HepG2 (cell line): ENCODE data around the gene MYORG. TPM values are rescaled to one million over a fixed set of nuclear protein-coding genes. Genes with fewer than 3 reads are reported as not detected.

Experiments used
- E2F2 ChIP-seq: sonication (generic); formaldehyde crosslinking; IDR thresholded peaks from 2 replicates; pipeline ENCODE4 v1.4.0; 2020; ENCODE audit warnings: missing genetic modification reagents, borderline replicate concordance
- ESRRA ChIP-seq: sonication (generic); formaldehyde crosslinking; IDR thresholded peaks from 2 replicates; pipeline ENCODE4 v1.5.1; 2020; ENCODE audit warnings: mild to moderate bottlenecking, low read depth, missing genetic modification reagents
- FOXA3 ChIP-seq: IDR thresholded peaks from 2 replicates; pipeline ENCODE4 v1.6.1; 2016; ENCODE audit warnings: missing genetic modification reagents, missing compliant biosample characterization
- FOXM1 ChIP-seq: sonication (generic); formaldehyde crosslinking; IDR thresholded peaks from 2 replicates; pipeline ENCODE4 v1.5.0; 2020; ENCODE audit warnings: missing genetic modification reagents
- GABPB1 ChIP-seq: IDR thresholded peaks from 2 replicates; pipeline ENCODE4 v1.6.1; 2016; ENCODE audit warnings: mild to moderate bottlenecking, missing genetic modification reagents, moderate library complexity, missing compliant biosample characterization
- HES4 ChIP-seq: sonication (generic); formaldehyde crosslinking; IDR thresholded peaks from 2 replicates; pipeline ENCODE4 v1.9.0; 2021; ENCODE audit warnings: mild to moderate bottlenecking, missing genetic modification reagents, borderline replicate concordance
- MTF2 ChIP-seq: sonication (generic); formaldehyde crosslinking; IDR thresholded peaks from 2 replicates; pipeline ENCODE4 v1.5.0; 2020; ENCODE audit warnings: missing genetic modification reagents, borderline replicate concordance
- NR0B2 ChIP-seq: sonication (generic); formaldehyde crosslinking; IDR thresholded peaks from 2 replicates; pipeline ENCODE4 v1.4.0; 2020; ENCODE audit warnings: mild to moderate bottlenecking, missing genetic modification reagents
- SNAPC5 ChIP-seq: sonication (generic); formaldehyde crosslinking; IDR thresholded peaks from 2 replicates; pipeline ENCODE4 v1.8.1; 2023; ENCODE audit warnings: mild to moderate bottlenecking, missing genetic modification reagents, borderline replicate concordance
- SRF ChIP-seq: IDR thresholded peaks from 2 replicates; pipeline ENCODE4 v1.6.1; 2011; ENCODE audit warnings: mild to moderate bottlenecking, low read depth, low read length, moderate library complexity
- TBP ChIP-seq: sonication (generic); formaldehyde crosslinking; IDR thresholded peaks from 2 replicates; pipeline ENCODE4 v1.5.0; 2020; ENCODE audit warnings: missing genetic modification reagents
- ZHX1 ChIP-seq: sonication (generic); formaldehyde crosslinking; IDR thresholded peaks from 2 replicates; pipeline ENCODE4 v1.8.1; 2022; ENCODE audit warnings: low read depth, mild to moderate bottlenecking, missing genetic modification reagents
- ZNF234 ChIP-seq: sonication (generic); formaldehyde crosslinking; conservative IDR thresholded peaks from 2 replicates; pipeline ENCODE4 v1.5.1; 2020; ENCODE audit warnings: mild to moderate bottlenecking, missing genetic modification reagents
- ZNF235 ChIP-seq: sonication (generic); formaldehyde crosslinking; IDR thresholded peaks from 2 replicates; pipeline ENCODE4 v1.8.1; 2023; ENCODE audit warnings: mild to moderate bottlenecking, missing genetic modification reagents, borderline replicate concordance
- ZNF431 ChIP-seq: sonication (generic); formaldehyde crosslinking; IDR thresholded peaks from 2 replicates; pipeline ENCODE4 v1.9.0; 2022; ENCODE audit warnings: missing genetic modification reagents, low read depth, mild to moderate bottlenecking, borderline replicate concordance
- ZNF468 ChIP-seq: sonication (generic); formaldehyde crosslinking; IDR thresholded peaks from 2 replicates; pipeline ENCODE4 v1.8.0; 2022; ENCODE audit warnings: mild to moderate bottlenecking, moderate library complexity, missing genetic modification reagents
- ZNF546 ChIP-seq: sonication (generic); formaldehyde crosslinking; conservative IDR thresholded peaks from 2 replicates; pipeline ENCODE4 v1.8.1; 2023; ENCODE audit warnings: mild to moderate bottlenecking, missing genetic modification reagents
- ZNF552 ChIP-seq: sonication (generic); formaldehyde crosslinking; IDR thresholded peaks from 2 replicates; pipeline ENCODE4 v1.9.0; 2022; ENCODE audit warnings: missing genetic modification reagents, mild to moderate bottlenecking, borderline replicate concordance
- ZNF7 ChIP-seq: IDR thresholded peaks from 2 replicates; pipeline ENCODE4 v1.6.1; 2016; ENCODE audit warnings: missing biosample characterization, missing genetic modification reagents
- ZNF710 ChIP-seq: sonication (generic); formaldehyde crosslinking; IDR thresholded peaks from 2 replicates; pipeline ENCODE4 v1.5.0; 2020; ENCODE audit warnings: mild to moderate bottlenecking, missing genetic modification reagents, borderline replicate concordance
- ZNF839 ChIP-seq: sonication (generic); formaldehyde crosslinking; IDR thresholded peaks from 2 replicates; pipeline ENCODE4 v1.4.0; 2020; ENCODE audit warnings: missing genetic modification reagents, mild to moderate bottlenecking, borderline replicate concordance
- polyA plus RNA-seq, 8 experiments: library from polyadenylated mRNA; depleted of rRNA in 3 of 8; stranded (reverse) in 7 of 8; unstranded in 1 of 8; fragments of >200 nt; fragmentation: Illumina TruSeq in 4 of 8; extraction: Trizol in 4 of 8; gene quantifications; 2 replicates each; pipeline versions ENCODE4 v1.2.1 to v1.2.3, GENCODE V29; 2011 to 2016; ENCODE audit warnings: low read depth in 4 of 8, missing spikeins in 1 of 8, mixed read lengths in 1 of 8; ENCODE audit not compliant: insufficient read depth in 1 of 8
- total RNA-seq, 5 experiments: library from RNA; depleted of rRNA; stranded (reverse); fragments of >200 nt; fragmentation: Illumina TruSeq; extraction: Trizol; gene quantifications; 2 replicates each; pipeline ENCODE4 v1.2.3, GENCODE V29; 2016; ENCODE audit warnings: low read depth in 1 of 5

Gene MYORG
- total and polyA plus RNA-seq, 2 of the 13 experiments (the other 11 are each of a cell fraction or from before 2014, with no cell fraction given) = 11.1 to 22.4 TPM

GRCh38 chr9:34374905-34375552 lies 1.7 kb downstream of the MYORG start (continued):
- 0 out of 2 replicates have a peak, but pooled peaks have one; percentile 36 for TF ChIP-seq NR0B2 (CRISPR knock-in tag)
- TF ChIP-seq SNAPC5 (CRISPR knock-in tag) = no peak
- TF ChIP-seq TBP (CRISPR knock-in tag) = no peak
- TF ChIP-seq ZNF234 (CRISPR knock-in tag) = no peak
- peak; percentile 72; the same call in 1 of the 2 replicates for TF ChIP-seq ESRRA (CRISPR knock-in tag)
- TF ChIP-seq MTF2 (CRISPR knock-in tag) = 0 out of 2 replicates have a peak, but pooled peaks have one; percentile 44
- peak; percentile 21; the same call in 1 of the 2 replicates for TF ChIP-seq GABPB1 (CRISPR knock-in tag)
- peak; percentile 68; the same call in 1 of the 2 replicates for TF ChIP-seq ZNF710 (CRISPR knock-in tag)
- no peak for TF ChIP-seq ZNF552
- no peak for TF ChIP-seq FOXM1 (CRISPR knock-in tag)
- TF ChIP-seq ZNF839 = no peak
- TF ChIP-seq FOXA3 (CRISPR knock-in tag) = peak; percentile 63
- TF ChIP-seq HES4 (CRISPR knock-in tag) = no peak
- no peak for TF ChIP-seq ZNF546 (CRISPR knock-in tag)
- 0 out of 2 replicates have a peak, but pooled peaks have one; percentile 7 for TF ChIP-seq ZNF7
- TF ChIP-seq ZNF431 (CRISPR knock-in tag) = no peak
- no peak for TF ChIP-seq ZNF468
- no peak for TF ChIP-seq SRF
- TF ChIP-seq E2F2 (CRISPR knock-in tag) = no peak
- TF ChIP-seq ZNF235 (CRISPR knock-in tag) = 0 out of 2 replicates have a peak, but pooled peaks have one; percentile 42
- peak; percentile 34 for TF ChIP-seq ZHX1 (CRISPR knock-in tag)
